Ramos (cell line): Measurements from ENCODE around the gene SART3.
"Not testable (repeated sequence)": the region's sequence is repeated elsewhere in the genome, so short reads cannot be mapped to it uniquely, and the experiment has no call there.

Experiments
- in situ Hi-C: fragments of 300-500 bp; cut with MboI; formaldehyde crosslinking; loops from one replicate; pipeline ENCODE4 v1.14.3; 2022; ENCODE audit warnings: low sequenced_read_pairs; ENCODE audit not compliant: unreplicated experiment

The SART3 gene

DNA sequence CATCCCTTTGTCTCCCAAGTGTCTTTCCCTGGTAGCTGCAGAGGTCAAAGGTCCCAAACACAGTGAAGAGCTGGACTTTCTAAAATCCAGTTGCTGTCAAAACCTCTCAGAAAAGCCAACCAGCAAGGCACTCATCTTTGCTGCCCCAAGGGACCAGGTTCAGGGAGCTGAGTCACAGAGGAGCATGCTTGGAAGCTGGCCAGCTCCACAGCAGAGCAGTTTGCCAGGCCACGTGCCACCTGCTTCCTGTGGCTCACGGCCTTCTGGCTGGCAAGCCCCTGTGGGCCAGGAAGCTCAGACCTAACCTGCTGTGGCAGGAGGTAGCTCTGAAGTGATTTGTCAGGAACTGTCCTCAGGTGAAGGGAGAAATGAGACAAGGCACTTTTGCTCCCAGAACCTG is 5.0 kb upstream of the SART3 start:
- in situ Hi-C loops: loop anchor here (5.0 to 10.0 kb wide), 4 partner anchors 51 to 529 kb away; partner anchors contain the start of genes ALKBH2 and UNG

DNA sequence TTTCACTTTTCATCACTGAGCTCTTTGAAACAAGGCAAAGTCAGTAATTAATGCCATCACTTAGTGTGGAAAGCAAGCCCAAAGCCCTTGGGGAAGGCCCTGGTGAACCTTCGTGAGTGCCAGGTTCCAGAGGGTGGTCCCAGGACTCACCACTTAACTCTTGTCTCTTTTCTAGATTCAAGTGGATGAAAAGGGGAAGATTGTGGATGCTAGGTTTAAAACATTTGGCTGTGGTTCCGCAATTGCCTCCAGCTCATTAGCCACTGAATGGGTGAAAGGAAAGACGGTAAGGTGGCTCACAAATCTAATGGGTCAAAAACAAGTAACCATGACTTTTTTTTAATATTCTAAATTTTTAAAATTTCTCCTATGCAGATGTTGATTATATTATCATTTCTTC is 4.2 kb upstream of the SART3 start:
- in situ Hi-C loops: loop anchor here (5.0 to 10.0 kb wide), 4 partner anchors 52 to 530 kb away; partner anchors contain the start of genes ALKBH2 and UNG

DNA sequence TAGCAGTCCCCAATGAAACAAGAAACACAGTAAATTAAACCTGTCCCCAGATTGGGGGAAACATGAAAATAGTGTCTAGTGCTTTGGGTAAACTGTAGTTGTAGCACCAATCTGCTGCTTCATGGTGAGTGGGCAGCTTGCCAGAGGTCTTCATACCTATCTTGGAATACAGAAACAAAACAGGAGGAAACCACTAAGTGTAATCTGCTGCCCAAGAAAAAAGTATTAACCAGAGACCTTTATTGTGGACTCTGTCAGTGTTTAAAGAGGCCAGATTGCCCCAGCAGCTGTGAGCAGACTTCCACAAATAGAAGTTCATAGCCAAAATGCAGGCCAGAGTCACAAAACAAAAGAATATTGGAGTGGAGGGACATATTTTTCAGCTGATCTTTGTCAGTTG is 3.8 kb upstream of the SART3 start:
- in situ Hi-C loops: loop anchor here (5.0 to 10.0 kb wide), 4 partner anchors 53 to 530 kb away; partner anchors contain the start of genes ALKBH2 and UNG

DNA sequence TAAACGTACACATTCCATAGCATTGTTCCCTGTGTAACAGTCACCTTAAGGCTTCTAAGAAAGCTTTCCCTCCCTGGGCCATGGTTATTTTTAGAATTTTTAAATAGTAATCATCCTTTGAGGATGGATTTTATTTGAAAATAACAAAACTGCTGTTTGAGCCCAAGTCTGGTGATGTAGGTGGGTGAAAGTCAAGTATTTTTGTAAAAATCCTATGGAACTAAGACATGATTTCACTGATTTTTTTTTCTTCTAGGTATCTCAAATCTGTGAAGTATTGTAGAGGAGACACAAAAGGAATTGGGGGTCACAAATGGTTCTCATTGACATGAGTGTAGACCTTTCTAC is 2.8 kb upstream of the SART3 start:
- in situ Hi-C loops: loop anchor here (10.0 kb wide), 1 partner anchor 531 kb away; the partner anchor contains the start of genes ALKBH2 and UNG

DNA sequence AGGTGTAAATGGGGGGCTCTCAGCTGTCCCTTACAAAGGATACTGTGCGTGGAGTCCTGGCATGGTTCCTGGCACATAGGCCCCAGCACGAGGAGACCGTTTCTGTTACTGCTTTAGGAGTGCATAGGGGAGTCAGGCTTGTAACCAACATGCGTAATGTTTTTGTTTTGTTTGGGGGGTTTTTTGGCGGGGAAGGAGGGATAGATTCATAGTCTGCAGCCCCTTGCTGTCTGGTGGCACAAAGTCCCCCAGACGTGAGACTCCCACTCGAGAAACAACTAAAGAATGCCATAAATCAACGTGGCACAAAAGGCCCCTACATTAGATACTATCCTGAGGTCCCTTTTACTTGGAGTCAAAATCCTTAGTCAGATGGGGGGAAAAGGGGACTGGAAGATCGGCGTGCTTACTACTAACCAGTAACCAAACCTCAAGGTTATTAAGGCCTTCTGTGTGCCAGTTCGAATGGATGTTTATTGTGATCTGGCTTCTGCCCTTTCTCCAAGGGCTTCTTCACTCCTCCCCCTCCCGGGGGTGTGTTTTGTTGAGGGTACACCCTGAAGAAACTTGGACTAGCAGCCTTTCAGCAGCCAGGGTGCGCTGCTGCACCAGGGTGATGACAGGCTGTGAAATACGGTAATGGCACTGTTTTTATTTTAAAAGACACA is 2.3 kb upstream of the SART3 start:
- in situ Hi-C loops: loop anchor here (10.0 kb wide), 1 partner anchor 532 kb away; the partner anchor contains the start of genes ALKBH2 and UNG

DNA sequence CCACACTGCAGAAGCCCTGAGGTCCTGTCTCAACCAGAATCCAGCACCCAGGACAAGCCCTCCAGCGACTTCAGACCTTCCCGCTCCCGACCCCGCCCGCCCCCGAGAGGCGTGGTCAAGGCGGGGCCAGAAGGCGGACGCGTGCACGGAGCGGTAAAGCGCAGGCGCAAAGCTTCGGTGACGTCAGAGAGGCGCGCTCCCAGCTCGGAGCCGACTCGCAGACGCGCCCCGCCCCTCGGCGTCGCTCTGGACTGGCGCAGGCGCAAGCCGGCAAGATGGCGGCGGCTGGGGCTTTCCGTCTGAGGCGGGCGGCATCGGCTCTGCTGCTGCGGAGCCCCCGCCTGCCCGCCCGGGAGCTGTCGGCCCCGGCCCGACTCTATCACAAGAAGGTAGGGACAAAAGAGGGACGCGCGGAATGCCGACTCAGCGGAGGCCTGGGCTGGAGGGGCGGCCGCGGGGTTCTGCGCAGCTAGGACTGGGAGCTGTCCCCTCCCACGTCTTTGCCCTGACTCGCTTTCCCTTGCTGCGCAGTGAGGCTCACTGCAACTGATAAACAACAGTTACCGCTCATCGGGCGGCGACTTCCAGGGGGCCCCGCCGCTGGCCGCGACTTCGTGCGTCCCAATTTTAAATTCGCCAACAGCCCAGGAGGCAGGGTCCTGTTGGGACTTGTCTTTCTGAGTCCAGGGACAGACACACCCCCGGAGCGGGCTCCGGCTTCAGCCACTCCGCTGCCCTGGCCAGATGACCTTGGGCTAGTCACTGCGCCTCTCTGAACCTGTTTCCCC is 1.6 kb upstream of the SART3 start, which contains the start of gene ISCU:
TSS of gene ISCU (plus strand) at position 249 of the 788 bp plus-strand sequence. CDS start at position 276, 27 bp downstream.
- in situ Hi-C loops: loop anchor here (10.0 kb wide), 1 partner anchor 532 kb away; the partner anchor contains the start of genes ALKBH2 and UNG

DNA sequence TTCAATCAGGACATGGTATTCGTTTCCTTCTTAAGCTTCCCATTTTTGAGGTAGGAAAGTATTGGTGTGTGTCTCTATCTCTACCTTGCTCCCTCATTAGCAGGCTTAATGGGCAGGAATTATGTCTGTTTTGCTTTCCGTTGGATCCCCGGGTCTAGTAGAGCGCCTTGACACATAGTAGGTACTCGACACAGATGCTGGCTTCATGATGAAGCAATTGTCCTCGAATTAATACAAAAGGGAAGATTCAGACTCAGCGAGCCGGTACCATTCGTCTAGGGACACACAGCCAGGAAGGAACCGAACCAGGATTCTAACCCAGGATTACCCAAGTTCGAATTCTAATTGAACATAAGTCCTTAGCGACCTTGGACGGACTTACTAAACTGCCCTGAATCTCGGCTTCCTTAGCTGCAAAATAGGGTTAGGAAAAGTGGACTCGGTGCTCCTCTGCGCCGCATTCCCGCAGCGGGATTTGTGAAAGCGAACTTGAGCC is 927 bp upstream of the SART3 start:
- in situ Hi-C loops: loop anchor here (10.0 kb wide), 1 partner anchor 533 kb away; the partner anchor contains the start of genes ALKBH2 and UNG

DNA sequence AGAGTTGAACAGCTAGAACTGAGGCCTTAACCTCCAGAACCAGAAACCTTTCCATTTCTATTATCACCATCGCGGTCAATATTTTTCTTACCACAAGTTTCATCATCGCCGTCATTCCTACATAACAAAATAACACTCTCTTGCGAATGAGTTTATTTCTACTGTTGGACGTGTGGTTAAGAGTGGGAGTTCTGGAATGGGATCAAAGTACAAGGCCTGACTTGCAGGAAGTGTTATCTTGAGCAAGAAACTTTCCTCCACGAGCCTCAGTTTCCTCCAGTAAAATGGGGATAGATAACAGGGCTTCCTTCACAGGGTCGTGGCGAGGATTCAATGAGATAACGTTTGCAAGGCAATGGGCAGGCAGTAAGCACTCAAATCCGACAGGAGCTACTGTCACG is 652 bp downstream of the SART3 start:
- in situ Hi-C loops: loop anchor here (10.0 kb wide), 1 partner anchor 534 kb away; the partner anchor contains the start of genes ALKBH2 and UNG

DNA sequence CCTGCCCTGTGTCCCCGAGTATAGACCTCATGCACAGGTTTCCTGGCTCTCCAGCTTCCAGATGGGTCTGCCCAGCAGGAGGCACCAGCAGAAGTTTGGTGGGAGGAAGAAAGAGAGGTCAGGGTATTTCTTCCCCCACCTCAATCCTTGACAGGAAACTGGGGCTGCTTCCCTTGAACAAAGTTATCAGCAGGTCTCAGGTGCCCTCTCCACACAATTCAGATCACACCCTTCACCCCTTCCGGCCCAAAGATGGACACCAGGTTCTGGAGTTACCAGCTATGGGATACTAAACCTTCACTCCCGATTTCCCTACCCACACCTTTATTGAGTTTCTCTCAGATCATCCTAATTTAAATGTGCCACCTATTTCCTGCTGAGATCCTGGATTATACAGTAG is 1.2 kb downstream of the SART3 start:
- in situ Hi-C loops: loop anchor here (10.0 kb wide), 1 partner anchor 535 kb away; the partner anchor contains the start of genes ALKBH2 and UNG

DNA sequence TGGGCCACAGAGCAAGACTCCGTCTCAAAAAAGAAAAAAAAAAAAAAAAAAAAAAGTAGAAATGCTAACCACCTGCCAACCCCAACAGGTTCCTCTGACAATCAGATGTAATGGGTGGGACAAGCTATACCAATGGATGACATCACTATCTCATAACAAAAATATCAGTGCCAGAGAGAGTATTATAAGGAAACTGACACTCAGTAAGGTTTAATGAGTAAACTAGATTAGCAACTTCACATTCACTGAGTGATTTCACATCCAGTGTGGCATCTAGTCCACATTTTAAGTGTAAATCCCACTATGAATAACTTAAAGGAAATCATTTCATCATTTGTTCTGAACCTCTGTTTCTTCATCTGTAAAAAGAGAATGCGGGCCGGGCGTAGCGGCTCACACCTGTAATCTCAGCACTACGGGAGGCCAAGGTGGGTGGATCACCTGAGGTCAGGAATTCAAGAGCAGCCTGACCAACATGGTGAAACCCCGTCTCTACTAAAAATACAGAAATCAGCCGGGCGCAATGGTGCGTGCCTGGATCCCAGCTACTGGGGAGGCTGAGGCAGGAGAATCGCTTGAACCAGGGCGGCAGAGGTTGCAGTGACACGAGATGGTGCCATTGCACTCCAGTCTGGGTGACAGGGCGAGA is 1.8 kb downstream of the SART3 start:
- in situ Hi-C loops: no loop called here

DNA sequence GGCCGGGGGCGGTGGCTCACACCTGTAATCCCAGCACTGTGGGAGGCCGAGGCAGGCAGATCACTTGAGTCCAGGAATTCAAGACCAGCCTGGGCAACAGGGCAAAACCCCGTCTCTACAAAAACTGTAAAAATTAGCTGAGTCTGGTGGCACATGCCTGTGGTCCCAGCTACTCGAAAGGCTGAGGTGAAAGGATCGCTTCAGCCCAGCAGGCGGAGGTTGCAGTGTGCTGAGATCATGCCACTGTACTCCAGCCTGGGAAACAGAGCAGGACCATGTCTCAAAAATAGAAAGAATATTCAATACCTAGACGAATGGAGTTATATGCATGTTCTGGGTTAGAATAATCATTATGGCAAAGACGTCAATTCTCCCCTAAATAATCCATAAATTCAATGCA is 5.6 kb downstream of the SART3 start:
- in situ Hi-C loops: not testable (repeated sequence)

DNA sequence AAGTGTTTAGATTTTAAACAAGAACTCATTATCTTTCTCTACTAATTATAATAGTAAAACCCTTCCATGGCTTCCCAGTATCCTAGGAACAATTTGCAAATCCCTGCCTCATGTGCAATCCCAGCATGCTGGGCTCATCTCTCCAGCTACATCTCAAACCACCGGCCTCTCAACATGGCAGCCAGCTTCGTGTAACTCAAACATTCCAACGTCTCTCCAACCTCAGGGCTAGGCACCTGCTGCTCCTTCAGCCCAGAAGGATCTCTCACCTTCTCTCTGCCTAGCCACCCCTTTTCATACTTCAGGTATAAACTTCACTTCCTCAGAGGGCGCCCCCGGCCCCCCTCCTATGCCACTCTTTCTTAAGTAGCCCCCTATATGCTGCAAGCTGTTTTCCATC is 7.2 kb downstream of the SART3 start:
- in situ Hi-C loops: no loop called here

DNA sequence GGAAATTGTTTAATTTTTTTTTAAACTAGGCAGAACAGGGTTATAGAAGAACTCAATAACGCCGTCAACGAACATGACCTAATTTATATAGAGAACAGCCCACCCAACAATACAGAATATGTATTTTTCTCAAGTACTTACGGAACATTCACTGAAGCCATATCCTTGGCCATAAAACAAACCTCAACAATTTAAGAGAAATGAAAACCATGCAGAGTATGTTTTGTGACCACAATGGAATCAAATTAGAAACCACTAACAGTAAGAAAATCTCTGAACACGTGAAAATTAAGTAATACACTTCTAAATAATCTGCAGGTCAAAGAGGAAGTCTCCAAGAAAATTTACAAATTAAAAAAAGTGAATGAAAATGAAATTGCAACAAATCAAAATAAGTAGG is 9.4 kb downstream of the SART3 start:
- in situ Hi-C loops: no loop called here

DNA sequence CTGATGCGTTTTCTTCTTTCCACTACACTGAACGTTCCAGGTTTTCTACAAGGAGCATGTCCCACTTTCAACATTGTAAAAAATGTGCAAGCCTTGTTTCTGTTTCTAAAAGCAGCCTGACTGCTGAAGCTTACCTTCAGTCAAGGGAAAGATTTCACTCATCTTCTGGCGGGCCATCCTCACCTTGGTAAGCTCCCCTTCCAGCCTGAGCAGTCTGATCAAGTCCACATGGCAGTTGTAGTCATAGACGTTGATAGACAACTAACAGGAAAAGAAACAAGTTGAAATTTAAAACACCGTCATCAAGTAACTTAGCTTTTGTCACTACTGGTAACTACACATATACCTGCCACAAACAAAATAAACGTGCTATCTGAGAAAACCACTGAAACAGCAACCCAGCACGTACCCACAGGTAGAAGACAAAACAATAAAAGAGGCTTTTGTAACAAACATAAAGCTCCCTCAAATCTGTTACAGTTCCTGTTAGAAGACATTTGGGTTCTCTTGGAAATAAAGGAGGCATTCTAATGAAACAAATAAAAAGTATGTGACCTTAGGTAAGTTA is 11.9 kb downstream of the SART3 start:
- in situ Hi-C loops: no loop called here

DNA sequence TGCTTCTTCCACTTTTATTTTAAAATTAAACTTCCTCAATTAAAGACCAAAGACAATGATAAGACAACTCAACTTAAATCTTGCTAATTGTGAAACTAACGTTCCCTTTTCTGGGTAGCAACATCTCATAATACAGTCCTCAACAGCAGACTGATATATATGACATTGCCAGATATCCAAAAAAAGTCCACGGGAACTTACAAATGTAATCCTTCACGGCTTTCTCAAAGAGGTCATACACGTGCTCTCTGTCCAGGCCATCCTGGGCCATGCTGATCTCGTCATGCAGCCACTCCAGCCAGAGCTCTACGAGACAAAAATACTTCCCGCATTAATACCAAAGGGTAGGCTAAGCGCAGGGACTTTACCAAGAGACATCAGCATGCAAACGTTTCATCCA is 13.3 kb downstream of the SART3 start:
- in situ Hi-C loops: no loop called here

DNA sequence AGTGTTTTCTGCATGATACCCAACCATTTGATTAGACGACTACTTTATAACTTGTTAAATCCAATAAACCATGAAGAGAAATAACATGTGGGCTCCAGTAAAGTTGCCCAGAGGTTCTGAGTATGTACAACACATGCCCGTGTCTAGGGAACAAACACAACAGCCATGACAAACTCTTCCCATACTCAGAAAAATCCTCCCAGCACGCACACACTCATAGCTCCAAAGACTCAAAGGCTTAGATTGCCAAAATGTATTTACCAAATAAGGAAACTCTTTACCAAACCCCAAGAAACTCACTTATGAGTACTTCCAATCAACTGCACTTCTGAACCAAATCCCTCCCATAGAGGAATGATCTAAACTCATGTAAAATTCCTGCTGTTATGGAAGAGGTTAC is 17.3 kb downstream of the SART3 start:
- in situ Hi-C loops: no loop called here

DNA sequence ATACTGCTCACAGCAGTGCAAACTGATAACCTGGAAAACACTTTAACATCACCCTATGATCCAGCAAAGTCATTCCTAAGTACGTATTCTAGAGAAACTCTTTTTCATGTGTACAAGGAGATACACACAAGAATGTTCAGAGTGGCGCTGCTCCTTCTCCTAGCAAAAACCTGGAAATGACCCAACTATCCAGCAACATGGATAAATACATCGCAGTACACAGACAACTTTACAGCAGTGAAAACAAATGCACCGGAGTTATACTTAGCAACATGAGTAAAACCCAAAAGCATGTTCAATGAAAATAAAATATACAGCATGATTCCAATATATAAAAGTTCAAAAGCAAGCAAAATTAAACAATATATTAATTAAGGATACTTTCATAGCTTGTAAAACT is 18.7 kb downstream of the SART3 start:
- in situ Hi-C loops: no loop called here

DNA sequence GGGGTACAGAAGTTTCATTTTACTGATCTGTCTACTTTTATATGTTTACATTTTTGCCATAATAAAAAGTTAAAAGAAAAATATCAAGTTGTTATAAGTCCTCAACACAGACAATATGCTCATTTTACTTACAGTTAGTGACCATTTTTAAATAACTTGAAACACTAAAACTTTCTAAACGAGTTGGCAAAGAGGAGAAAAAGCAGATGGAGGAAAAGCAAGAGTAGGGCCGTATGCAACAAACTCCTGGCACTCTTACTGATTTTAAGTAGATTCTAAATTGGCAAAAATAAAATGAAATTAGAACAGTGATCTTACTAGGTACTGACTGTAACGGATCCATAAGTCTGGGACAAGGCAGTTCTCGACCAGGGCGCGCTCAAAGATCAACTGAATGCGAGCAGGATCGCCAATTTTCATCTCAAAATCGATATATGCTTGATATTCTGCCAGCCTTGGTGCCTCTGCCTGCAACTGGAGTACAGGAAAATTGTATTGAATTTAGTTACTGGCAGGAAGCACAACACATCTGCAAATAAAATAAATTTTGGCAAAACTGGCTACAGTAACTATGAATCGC is 22.3 kb downstream of the SART3 start:
- in situ Hi-C loops: no loop called here

DNA sequence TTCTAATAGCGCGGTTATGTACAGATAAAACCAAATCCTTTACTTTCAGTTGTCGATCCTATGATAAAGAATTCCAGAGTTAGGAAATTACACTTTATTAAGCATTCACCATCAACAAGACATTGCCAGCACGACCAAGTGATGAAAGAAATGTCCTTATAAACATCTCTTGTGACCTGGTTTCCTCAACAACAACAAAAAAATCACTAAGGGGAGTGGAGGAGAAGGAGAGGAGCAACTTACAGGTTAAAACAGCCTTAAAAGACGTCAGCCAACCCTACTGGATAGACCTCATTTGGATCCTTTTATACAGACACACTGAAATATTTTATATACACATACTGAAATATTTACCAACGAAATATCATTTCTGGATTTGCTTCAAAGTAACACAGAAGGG is 22.8 kb downstream of the SART3 start:
- in situ Hi-C loops: no loop called here
